ENCODE results near the gene IQSEC1.

IQSEC1 gene

GRCh38 chr3:12954180-12954579 is 119.0 kb downstream of the IQSEC1 start:
- peaks cover 3% of the 10 kb centered on the region for H3K36me3 Mint-ChIP-seq
- no peak overlapping the region for H3K4me3 Mint-ChIP-seq
- no peaks in the 10 kb centered on the region for H3K9me3 Mint-ChIP-seq (ENCODE audit: low read depth)
- H3K4me1 Mint-ChIP-seq (ENCODE audit: low read depth): peaks cover 58% of the 10 kb centered on the region
- H3K27me3 Mint-ChIP-seq: no peaks in the 10 kb centered on the region
- H3K27ac Mint-ChIP-seq: peak overlapping the region; percentile 64

- H3K4me3 Mint-ChIP-seq: no peak overlapping the region
- H3K36me3 Mint-ChIP-seq: no peaks in the 10 kb centered on the region
- no peaks in the 10 kb centered on the region for H3K9me3 Mint-ChIP-seq (ENCODE audit: low read depth)
- H3K27me3 Mint-ChIP-seq: no peaks in the 10 kb centered on the region
- no peak overlapping the region for H3K27ac Mint-ChIP-seq
- H3K4me1 Mint-ChIP-seq (ENCODE audit: low read depth): peaks cover 61% of the 10 kb centered on the region
Observed at GRCh38 chr3:12953201-12953995, 119.8 kb downstream of the IQSEC1 start.

GRCh38 chr3:12952343-12953200 is 120.7 kb downstream of the IQSEC1 start:
- Mint-ChIP-seq H3K36me3 (no peaks in the 10 kb centered on the region), H3K27me3 (no peaks in the 10 kb centered on the region), H3K9me3 (ENCODE audit: low read depth) (no peaks in the 10 kb centered on the region), H3K4me1 (ENCODE audit: low read depth) (peaks cover 63% of the 10 kb centered on the region), H3K27ac (no peak overlapping the region), H3K4me3 (no peak overlapping the region)

- H3K4me3 Mint-ChIP-seq: no peak overlapping the region
- no peaks in the 10 kb centered on the region for H3K36me3 Mint-ChIP-seq
- H3K4me1 Mint-ChIP-seq (ENCODE audit: low read depth): peaks cover 49% of the 10 kb centered on the region
- H3K27ac Mint-ChIP-seq: peak overlapping the region; percentile 86
- no peaks in the 10 kb centered on the region for H3K9me3 Mint-ChIP-seq (ENCODE audit: low read depth)
- no peaks in the 10 kb centered on the region for H3K27me3 Mint-ChIP-seq
Observed at GRCh38 chr3:12948891-12949711, 124.1 kb downstream of the IQSEC1 start.

- H3K27me3 Mint-ChIP-seq: no peaks in the 10 kb centered on the region
- peaks cover 45% of the 10 kb centered on the region for H3K4me1 Mint-ChIP-seq (ENCODE audit: low read depth)
Observed at GRCh38 chr3:12948371-12948770, 124.9 kb downstream of the IQSEC1 start.

GRCh38 chr3:12947504-12948369 is 125.5 kb downstream of the IQSEC1 start:
- no peaks in the 10 kb centered on the region for H3K9me3 Mint-ChIP-seq (ENCODE audit: low read depth)
- H3K4me1 Mint-ChIP-seq (ENCODE audit: low read depth): peaks cover 45% of the 10 kb centered on the region
- H3K4me3 Mint-ChIP-seq: no peak overlapping the region
- H3K27ac Mint-ChIP-seq: no peak overlapping the region
- no peaks in the 10 kb centered on the region for H3K27me3 Mint-ChIP-seq
- H3K36me3 Mint-ChIP-seq: no peaks in the 10 kb centered on the region

More at GRCh38 chr3:12948371-12948770, 124.9 kb downstream of the IQSEC1 start:
- no peak overlapping the region for H3K4me3 Mint-ChIP-seq
- H3K27ac Mint-ChIP-seq: peak overlapping the region; percentile 41
- H3K36me3 Mint-ChIP-seq: no peaks in the 10 kb centered on the region
- no peaks in the 10 kb centered on the region for H3K9me3 Mint-ChIP-seq (ENCODE audit: low read depth)

GRCh38 chr3:12946649-12947316 is 126.4 kb downstream of the IQSEC1 start:
- Mint-ChIP-seq H3K27me3 (no peaks in the 10 kb centered on the region), H3K4me3 (no peak overlapping the region), H3K9me3 (ENCODE audit: low read depth) (no peaks in the 10 kb centered on the region), H3K4me1 (ENCODE audit: low read depth) (peaks cover 44% of the 10 kb centered on the region), H3K27ac (peak overlapping the region; percentile 22), H3K36me3 (no peaks in the 10 kb centered on the region)

- Mint-ChIP-seq H3K27ac (peak overlapping the region; percentile 22), H3K4me3 (no peak overlapping the region), H3K9me3 (ENCODE audit: low read depth) (no peaks in the 10 kb centered on the region), H3K27me3 (no peaks in the 10 kb centered on the region), H3K4me1 (ENCODE audit: low read depth) (peaks cover 39% of the 10 kb centered on the region), H3K36me3 (no peaks in the 10 kb centered on the region)
Observed at GRCh38 chr3:12946251-12946648, 127.0 kb downstream of the IQSEC1 start.

GRCh38 chr3:12944849-12945248 is 128.4 kb downstream of the IQSEC1 start:
- Mint-ChIP-seq H3K27ac (no peak overlapping the region), H3K36me3 (no peaks in the 10 kb centered on the region), H3K4me1 (ENCODE audit: low read depth) (peaks cover 31% of the 10 kb centered on the region)

GRCh38 chr3:12944413-12944812 is 128.8 kb downstream of the IQSEC1 start:
- H3K27ac Mint-ChIP-seq: no peak overlapping the region
- H3K4me1 Mint-ChIP-seq (ENCODE audit: low read depth): peaks cover 27% of the 10 kb centered on the region
- H3K36me3 Mint-ChIP-seq: peaks cover 4% of the 10 kb centered on the region
- no peaks in the 10 kb centered on the region for H3K27me3 Mint-ChIP-seq
- H3K9me3 Mint-ChIP-seq (ENCODE audit: low read depth): no peaks in the 10 kb centered on the region
- no peak overlapping the region for H3K4me3 Mint-ChIP-seq

More at GRCh38 chr3:12944849-12945248, 128.4 kb downstream of the IQSEC1 start:
- H3K4me3 Mint-ChIP-seq: no peak overlapping the region
- no peaks in the 10 kb centered on the region for H3K9me3 Mint-ChIP-seq (ENCODE audit: low read depth)
- H3K27me3 Mint-ChIP-seq: no peaks in the 10 kb centered on the region

- no peak overlapping the region for H3K27ac Mint-ChIP-seq
- peaks cover 4% of the 10 kb centered on the region for H3K36me3 Mint-ChIP-seq
- peaks cover 16% of the 10 kb centered on the region for H3K4me1 Mint-ChIP-seq (ENCODE audit: low read depth)
- no peak overlapping the region for H3K4me3 Mint-ChIP-seq
- H3K9me3 Mint-ChIP-seq (ENCODE audit: low read depth): no peaks in the 10 kb centered on the region
- no peaks in the 10 kb centered on the region for H3K27me3 Mint-ChIP-seq
Observed at GRCh38 chr3:12943124-12944021, 129.9 kb downstream of the IQSEC1 start.

GRCh38 chr3:12941495-12942023 is 131.7 kb downstream of the IQSEC1 start:
- H3K36me3 Mint-ChIP-seq: peaks cover 4% of the 10 kb centered on the region
- H3K4me1 Mint-ChIP-seq (ENCODE audit: low read depth): peaks cover 3% of the 10 kb centered on the region
- H3K27me3 Mint-ChIP-seq: no peaks in the 10 kb centered on the region
- H3K27ac Mint-ChIP-seq: no peak overlapping the region
- no peaks in the 10 kb centered on the region for H3K9me3 Mint-ChIP-seq (ENCODE audit: low read depth)
- no peak overlapping the region for H3K4me3 Mint-ChIP-seq

Data from activated naive CD8-positive, alpha-beta T cell (primary cell).